ENCODE data around the gene CLEC2L.
"Not testable (repeated sequence)": the region's sequence is repeated elsewhere in the genome, so short reads cannot be mapped to it uniquely, and the experiment has no call there.

CLEC2L gene

DNA sequence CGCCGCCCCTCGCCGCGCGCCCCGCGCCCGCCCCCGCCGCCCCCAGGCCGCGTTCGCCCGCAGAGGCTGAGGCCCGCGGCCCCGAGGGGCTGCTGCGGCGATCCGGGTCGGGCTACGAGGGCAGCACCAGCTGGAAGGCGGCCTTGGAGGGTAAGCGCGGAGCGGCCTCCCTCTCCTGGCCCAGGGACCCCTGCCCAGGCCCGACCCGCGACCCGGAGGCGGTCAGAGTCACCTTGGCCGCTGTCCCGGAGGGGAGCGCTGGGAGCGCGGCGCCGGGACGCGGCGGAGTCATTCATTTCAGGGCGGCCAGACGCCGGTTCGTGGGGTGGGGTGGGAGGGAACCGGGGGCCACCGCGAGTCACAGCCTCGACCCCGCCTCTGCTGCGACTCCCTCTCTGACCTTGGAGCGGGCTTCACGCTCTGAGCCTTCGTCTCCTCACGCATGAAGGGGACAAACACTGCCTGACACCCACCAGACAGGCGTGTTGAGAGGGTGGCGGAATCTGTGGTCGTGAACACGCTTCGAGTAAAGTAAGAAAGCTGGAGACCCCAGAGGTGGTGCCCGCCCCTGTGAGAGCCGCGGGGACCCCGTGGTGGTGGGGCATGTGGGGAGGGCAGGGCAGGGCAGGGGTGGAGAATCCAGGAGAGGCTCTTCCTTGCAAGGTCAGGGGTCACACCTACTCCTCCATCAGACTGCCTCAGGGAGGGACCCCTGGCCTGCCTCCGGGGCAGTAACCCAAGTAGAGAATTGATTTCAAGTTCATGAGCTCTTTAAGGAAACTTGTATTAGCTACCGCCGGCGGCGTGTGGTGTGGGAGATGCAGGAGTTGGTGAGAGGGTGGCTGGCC is 707 bp downstream of the CLEC2L start:
- no peak for DNase-seq

DNA sequence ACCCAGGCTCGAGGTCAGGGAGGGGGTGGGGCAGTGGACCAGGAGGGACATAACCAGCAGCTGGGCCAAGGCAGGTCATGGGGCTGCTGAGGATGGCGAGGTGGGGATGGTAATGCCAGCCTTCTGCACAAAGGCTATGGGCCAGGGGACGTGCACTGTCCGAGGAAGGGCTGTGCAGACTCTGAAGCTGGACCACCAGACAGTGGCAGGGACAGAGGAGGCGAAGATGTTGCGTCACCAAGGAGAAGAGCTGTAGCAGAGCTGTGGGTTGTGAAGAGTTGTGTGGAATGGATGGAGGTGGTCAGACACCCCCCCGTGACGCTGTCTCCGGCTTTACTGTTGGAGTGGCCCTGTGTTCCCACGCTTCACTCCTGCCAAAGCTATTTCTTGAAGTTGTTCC is 1.8 kb downstream of the CLEC2L start:
- no peak for DNase-seq

DNA sequence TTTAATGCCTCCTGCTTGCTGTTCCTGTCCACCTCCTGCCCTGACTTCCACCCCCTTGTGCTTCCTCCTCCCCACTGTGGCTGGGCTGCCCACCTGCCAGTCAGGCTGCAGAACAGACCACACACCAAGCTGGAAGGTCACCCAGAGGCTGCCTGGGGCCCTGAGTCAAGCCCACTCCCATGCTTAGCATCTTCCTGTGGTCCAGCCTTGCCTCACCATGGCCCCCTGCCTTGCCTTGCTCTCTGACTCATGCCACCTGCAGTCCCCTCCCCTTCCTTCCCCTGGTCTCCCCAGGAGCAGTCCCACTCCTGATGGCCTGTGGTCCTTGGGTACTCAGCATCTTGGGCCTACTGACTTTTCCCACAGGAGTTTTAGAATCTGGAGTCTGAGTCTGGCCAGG is 2.3 kb downstream of the CLEC2L start:
- no peak for DNase-seq

DNA sequence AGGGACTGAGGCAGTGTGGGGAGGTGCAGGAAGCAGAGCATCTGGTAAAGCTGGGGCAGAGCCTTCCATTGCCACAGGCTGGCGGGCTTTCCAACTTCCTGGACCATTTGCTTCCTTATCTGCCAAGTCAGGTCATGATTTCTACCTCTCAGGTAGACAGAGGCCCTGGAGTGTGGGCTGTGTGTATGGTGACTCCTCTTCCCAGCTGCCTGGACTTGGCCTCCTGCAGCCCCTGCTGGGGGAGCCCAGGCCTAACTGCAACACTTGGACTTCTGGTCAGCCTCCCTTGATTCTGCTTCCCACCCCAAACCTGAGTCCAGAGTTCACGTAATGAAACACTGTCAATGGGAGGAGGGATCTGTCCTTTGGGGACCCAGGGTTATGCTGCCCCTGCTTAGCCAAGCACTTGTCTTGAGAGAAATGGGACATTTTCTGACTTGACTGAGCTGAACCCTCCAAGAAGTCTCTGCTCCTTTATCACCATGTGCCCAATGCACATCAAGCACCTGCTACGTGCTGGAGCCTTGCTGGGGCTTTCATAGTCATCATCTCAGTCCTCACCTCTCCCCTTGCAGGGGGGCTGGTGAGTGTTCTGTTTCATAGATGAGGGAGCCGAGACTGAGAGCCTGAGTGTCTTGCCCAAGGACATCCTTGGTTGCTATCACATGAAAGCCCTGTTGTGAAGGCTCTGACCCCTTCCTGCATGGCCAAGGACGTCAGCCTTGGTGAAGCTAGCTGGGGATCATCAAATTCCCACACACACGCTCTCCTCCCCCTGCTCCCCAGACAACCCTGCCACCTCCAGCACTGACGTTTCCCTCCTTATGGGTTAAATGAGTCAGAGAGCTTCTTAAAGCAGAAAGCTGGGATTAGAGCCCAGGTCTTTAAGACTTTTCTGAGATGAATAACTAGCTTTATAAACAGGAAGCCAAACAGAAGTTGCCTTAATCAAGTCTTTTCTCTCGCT is 3.4 kb downstream of the CLEC2L start:
- DNase-seq, result no peak

DNA sequence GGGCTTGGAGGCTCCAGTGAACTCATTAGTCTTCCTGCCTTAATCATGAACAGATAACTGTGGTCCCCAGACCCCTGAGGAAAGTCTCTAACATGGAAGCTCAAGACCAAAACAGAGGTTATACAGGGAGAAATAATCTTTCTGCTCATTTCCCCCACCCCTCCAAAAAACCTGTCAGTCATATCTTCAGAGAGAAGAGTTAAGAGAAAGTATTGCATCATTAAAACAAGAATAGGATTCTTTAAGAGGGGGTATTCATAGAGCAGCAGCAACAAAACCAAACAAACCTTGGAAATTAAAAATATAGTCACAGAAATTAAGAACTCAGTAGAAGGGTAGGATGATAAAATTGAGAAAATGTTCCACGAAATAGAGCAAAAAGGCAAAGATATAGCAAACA is 7.6 kb downstream of the CLEC2L start:
- no peak for DNase-seq

DNA sequence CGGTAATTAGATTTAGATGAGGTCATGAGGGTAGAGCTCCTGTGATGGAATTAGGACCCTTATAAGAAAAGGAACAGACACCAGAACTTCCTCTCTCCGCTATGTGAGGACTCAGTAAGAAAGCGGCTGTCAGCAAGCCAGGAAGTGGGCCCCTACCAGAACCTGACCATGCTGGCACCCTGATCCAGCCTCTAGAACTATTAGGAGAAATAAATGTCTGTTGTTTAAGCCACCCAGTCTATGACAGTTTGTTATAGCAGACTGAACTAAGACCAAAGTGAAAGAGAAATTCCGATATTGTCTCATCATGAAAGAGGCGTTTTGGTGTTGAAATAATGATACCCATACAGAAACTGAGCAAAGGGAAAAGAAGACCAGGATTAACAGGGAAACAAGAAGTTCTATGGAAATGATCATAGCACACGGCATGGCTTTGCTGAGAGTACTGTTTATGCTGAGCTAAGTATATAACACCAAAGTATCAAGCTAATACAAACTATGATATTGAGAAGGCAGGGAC is 9.2 kb downstream of the CLEC2L start:
- no peak for DNase-seq

DNA sequence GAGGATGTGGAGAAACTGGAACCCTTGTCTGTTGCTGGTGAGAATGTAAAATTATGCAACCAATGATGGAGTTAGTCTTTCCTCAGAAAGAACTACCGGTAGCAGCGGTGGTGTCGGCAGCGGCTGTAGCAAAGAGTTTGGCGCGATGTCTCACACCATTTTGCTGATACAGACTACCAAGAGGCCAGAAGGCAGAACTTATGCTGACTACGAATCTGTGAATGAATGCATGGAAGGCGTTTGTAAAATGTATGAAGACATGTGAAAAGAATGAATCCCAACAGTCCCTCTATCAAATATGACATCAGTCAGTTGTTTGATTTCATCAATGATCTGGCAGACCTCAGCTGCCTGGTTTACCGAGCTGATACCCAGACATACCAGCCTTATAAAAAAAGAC is 10.6 kb downstream of the CLEC2L start:
- DNase-seq, result no peak

DNA sequence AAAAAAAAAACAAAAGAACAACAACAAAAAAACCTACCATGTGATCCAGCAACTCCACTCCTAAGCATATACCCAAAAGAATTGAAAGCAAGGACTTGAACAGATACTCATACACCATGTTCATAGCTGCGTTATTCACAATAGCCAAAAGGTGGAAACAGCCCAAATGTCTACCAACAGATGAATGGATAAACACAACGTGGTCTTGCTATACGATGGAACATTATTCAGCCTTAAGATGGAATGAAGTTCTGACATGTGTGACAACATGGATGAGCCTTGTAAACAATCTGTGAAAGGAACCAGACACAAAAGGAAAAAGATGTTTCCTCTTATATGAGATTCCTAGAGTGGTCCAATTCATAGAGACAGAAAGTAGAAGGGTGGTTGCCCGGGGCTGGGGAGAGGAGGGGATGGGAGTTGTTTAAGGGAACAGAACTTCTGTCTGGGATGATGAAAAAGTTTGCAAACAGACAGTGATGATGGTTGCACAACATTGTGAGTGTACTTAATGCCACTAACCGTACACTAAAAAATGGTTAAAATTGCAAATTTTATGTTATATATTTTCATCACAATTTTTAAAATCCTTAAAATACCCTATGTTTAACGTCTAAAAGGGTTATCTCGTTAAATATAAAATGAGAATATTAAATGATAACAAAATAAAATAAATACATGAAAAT is 11.6 kb downstream of the CLEC2L start:
- DNase-seq, result no peak

DNA sequence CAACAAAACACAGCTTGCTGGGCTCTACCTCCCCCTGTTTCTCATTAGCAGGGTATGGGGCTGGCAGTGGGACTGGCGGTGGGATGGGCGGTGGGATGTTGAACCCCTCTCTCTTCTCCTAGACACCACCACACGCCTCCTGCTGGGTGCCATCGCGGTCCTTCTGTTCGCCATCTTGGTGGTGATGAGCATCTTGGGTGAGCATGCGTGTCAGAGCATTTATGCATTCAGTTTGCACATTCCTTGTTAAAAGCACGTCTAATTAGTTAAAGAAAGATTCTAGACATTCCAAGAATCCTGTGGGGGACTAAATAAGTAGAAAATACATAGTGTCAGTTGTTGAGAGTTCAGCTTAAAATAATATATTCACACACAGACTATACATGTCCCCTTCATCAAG is 12.7 kb downstream of the CLEC2L start:
- no peak for DNase-seq

DNA sequence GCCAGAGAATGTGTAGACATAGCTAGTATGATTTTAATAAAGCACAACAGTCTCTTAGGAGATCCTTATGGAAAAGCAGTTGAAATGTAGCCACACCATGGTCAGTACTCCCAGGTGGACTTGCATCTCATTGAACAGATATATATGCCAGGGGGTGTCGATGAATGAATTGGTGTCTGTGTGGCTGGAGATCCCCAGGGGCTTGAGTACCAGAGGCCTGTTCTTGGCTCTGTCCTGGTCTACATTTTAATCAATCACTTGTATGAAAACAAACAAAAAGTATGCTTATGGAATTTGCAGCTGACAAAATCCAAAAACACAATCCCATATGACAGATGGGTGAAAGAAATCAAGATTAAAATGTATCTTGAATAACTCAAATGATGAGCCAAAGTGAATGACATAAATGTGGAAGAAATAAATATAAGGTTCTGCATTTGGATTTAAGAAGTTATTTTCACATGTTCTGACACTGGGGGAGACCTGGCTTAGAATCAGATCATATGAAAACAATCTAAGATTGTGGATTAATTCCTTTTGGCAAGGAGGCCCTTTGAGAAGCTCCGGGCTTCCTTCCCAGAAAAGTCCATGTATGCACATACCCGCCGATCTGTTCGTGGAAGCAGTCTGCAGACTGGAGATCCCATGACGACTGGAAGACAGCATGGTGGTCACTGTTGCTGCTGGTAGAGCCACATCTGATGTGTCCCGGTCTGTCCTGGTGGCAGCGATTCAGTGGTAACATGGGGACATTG is 15.6 kb downstream of the CLEC2L start:
- DNase-seq, result no peak

DNA sequence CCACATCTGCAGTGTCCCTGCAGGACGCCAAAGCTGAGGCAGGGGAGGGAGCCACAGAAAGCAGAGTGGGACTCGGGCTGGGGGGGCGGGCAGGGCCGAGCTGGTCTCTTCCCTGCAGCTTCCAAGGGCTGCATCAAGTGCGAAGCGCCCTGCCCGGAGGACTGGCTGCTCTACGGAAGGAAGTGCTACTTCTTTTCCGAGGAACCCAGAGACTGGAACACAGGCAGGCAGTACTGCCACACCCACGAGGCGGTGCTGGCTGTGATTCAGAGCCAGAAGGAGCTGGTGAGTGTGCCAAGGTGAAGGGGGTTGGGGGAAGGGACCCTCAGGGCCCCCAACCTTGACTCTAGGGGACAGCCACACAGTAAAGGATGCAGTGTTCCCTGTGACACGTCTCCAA is 16.7 kb downstream of the CLEC2L start:
- no peak for DNase-seq

DNA sequence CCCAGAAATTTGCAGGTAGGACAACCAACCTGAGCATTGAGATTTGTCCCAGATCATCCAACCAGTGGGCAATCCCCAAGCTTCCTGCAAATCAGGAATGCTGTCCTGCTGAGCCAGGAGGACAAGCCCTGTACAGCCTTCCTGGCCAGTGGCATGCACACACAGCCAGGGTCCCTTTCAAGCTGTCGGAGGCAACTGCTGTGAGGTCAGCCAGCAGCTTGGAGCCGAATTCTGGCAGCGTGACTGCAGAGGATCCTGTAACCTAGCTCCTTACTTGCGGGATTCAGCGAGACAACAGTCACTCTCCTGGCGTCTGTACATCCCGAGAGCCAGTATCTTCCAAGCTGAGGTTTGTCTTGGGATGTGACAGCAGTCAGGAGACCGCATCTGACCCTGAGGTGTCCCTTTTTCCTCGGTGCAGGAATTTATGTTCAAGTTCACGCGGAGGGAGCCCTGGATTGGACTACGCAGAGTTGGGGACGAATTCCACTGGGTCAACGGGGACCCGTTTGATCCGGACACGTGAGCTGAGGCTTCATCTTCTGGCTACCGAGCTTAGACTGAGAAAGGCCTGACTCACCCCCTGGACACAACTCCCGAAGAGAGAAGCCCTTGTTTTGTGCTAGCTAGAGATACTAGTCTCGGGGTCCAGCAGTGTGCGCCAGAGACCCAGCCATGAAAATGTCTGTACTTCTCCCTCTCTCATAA is 18.3 kb downstream of the CLEC2L start:
- DNase-seq, result no peak

DNA sequence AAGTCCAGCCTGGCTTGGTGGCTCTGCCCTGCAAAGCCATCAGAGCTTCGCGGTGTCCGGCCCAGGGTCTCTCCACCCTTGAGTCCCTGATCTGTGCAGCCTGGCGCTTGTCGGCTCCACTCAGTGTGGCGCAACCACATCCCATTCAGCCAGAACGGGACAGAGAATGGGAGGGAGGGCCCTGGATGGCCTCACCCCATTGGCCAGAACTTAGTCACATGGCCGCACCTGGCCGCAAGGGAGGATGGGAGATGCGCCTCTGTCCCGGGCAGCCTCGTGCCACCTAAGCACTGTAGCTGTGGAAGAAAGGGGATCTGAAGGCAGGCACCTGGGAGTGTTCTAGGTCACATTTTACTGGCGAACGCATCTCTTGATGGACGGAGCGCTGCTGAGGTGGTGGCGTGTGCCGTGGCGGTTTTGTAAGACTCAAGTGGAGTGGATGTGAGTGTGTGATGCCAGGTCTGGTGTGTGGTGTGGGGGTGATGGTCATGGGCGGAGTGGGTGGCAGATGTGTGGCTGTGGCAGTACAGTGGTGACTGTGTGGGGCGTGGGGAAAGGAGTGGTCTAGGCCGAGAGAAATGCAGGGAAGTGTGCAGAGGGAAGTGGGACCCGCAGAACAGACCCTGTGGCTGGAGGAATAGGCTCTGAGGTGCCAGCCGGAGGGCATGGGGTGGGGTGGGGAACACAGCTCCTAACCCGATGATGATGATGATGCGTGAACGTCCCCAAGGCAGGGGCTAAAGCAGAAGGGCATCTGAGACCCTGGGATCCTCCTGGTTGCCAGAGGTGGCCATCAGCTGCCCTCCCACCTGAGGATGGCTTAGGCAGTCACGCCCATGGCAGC is 19.0 kb downstream of the CLEC2L start:
- DNase-seq, result no peak

DNA sequence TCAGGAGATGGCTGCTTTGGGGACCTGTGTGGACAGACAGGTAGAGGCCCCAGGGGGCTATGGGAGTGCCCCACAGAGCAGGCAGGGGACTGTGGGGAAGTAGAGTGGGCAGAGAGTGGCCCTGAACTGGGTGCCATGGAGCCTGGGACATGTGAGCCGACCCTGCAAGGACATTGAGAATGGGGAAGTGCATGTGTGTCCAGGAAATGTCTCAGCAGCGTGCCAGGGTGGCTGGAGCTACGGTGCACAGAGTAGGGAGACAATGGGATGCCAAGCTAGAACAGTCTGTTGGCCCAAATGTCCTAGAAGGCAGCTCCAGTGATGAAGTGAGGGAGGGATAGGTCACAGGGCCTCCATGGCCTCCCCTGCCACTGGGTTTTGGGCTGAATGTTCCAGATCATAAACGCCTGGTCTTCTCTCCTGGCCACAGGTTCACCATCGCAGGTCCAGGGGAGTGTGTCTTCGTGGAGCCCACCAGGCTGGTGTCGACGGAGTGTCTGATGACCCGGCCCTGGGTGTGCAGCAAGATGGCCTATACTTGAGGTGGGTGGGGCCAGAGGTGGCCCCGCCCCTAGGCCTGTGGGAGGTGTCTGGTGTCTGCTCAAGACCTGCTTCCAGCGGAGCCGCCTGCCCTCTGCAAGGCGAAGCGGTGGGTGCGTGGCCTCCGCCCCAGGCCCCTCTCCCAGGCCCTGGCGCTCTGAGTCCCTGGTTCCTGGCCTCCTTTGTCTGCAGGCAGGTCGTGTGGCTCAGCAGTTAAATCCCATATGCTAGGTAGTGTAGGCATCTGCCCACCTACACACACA is 20.5 kb downstream of the CLEC2L start:
- no peak for DNase-seq

DNA sequence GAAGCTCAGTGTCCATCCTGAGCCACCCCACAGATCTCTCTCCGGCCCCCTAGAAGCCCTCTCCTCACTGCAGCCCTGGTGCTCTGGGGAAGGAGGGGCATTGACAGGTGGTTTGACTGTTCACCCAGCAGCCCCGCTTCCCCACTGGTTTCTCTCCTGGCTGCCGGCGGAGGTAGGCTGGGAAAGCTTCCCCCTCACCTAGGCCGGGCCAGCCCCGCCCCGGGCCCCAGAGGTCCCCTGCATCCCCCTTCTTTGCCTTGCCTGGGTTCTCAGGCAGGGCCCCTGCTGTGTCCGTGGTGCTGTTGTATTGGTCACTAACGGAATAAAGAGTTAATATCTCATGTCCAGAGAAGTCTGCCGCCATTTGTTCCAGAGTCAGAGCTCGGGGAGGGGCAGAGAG is 21.2 kb downstream of the CLEC2L start:
- no peak for DNase-seq

DNA sequence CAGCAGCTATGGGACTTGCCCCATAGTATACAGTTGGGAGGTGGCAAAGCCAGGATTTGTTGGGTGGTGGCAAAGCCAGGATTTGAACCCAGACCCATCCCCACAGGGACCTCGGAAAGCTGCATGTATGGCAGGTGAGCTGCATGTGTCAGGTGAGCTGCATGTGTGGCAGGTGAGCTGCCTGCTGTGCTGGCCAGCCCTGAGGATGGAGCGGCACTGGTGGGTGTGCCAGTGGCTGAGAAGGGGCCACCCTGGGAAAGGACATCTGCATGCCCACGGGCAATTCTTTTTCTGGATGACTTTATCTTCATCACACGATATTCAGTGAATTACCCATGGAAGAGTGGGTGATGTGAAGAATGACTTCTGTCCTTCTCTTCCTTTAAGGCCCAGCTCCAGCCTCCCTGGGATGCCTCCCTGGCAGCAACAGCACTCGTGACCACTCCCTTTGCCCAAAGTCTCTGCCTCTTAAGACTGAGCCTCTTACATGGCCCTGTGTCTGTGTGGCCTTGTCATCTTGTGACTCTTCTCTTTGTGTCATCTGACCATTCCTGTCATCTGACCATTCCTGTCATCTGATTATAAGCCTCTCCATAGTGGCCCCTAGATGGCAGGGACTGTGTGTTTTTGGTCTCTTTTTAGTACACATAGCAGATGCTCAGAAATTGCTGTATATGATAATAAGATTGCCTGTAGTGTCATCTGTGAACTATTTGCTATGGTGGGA is 25.0 kb downstream of the CLEC2L start:
- DNase-seq, result no peak

DNA sequence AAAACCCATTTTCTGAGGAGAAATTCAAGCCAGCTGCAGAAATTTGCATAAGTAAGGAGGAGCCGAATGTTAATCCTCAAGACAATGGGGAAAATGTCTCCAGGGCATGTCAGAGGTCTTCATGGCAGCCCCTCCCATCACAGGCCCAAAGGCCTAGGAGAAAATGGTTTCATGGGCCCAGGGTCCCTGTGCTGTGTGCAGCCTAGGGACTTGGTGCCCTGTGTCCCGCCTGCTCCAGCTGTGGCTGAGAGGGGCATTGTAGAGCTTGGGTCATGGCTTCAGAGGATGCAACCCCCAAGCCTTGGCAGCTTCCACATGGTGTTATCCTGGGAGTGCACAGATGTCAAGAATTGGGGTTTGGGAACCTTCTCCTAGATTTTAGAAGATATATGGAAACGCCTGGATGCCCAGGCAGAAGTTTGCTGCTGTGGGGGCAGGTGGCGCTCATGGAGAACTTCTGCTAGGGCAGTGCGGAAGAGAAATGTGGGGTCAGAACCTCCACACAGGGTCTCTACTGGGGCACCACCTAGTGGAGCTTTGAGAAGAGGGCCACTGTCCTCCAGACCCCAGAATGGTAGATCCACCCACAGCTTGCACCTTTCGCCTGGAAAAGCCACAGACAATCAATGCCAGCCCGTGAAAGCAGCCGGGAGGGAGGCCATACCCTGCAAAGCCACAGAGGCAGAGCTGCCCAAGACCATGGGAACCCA is 30.7 kb downstream of the CLEC2L start:
- not testable (repeated sequence) for DNase-seq

DNA sequence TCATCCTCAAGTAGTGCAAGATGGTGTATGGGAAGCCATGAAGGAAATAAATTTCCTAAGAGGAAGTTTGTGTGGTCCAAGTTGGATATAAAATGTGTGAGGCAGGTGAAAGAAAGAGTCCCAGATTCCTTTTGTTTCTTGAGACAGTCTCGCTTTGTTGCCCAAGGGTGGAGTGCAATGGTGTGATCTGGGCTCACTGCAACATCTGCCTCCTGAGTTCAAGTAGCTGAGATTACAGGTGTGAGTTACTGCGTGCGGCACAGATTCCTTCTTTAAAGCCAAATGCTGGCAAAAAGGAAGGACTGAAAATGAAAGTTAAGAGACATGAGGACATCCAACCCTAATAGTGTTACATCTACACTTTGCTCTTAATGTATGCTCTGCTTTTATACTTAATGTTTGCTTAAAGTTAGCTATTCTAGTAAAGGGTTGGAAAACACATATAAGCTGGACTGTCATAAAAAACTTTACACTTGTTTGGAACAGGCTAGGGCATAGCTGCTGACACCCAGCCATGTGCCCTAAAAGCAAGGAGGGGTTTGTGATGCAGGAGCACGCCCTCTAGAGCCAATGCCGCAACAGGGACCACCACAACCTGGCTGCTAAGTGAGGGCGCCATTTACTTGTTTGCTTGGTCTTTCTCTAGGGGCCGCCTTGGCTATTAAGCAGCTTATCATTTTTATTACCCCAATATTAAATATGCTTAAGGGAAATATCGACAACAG is 34.5 kb downstream of the CLEC2L start:
- no peak for DNase-seq

Data from activated CD4-positive, alpha-beta T cell treated with anti-CD3 and anti-CD28 coated beads, Interleukin-2, amount 50 U/mL, for 4 hours (primary cell).